Activated naive CD4-positive, alpha-beta T cell treated with anti-CD3 and anti-CD28 coated beads for 36 hours (primary cell): ENCODE data around the gene BEND5. TPM values are rescaled to one million over a fixed set of nuclear protein-coding genes. Genes with fewer than 3 reads are reported as not detected.

Experiments
- CTCF ChIA-PET: fragments of 350-600 bp; sonication (Branson Sonifier 250); formaldehyde crosslinking; loops from one replicate; lab custom pipeline; 2021; ENCODE audit warnings: antibody characterized with exemption; lab: Charles Lee
- DNase-seq: peaks from one replicate; pipeline ENCODE4 v3.0.0-alpha.2; 2020
- H3K27ac Mint-ChIP-seq: one replicate; pipeline ENCODE4 v1.8.0; 2021; ENCODE audit warnings: mild to moderate bottlenecking, mixed read lengths
- H3K27me3 Mint-ChIP-seq: one replicate; pipeline ENCODE4 v1.8.0; 2021; ENCODE audit warnings: low read depth, mixed read lengths
- H3K36me3 Mint-ChIP-seq: one replicate; pipeline ENCODE4 v1.8.0; 2021; ENCODE audit warnings: low read depth, mixed read lengths
- H3K4me1 Mint-ChIP-seq: one replicate; pipeline ENCODE4 v1.8.0; 2021; ENCODE audit warnings: low read depth, mixed read lengths
- H3K4me3 Mint-ChIP-seq: one replicate; pipeline ENCODE4 v1.8.0; 2021; ENCODE audit warnings: mild to moderate bottlenecking, moderate library complexity, mixed read lengths
- H3K9me3 Mint-ChIP-seq: one replicate; pipeline ENCODE4 v1.8.0; 2021; ENCODE audit warnings: mixed read lengths
- intact Hi-C: fragments of 100-400 bp; cut with micrococcal nuclease; formaldehyde crosslinking; loops from one replicate; pipeline ENCODE4 v1.15.1; 2023
- total RNA-seq, 2 experiments: library from RNA; stranded (reverse); gene quantifications; one replicate each; pipeline ENCODE4 v1.2.3, GENCODE V29; 2021

BEND5 gene
- total RNA-seq, 2 experiments from 2014 or later, result 1.0 to 1.8 TPM

DNA sequence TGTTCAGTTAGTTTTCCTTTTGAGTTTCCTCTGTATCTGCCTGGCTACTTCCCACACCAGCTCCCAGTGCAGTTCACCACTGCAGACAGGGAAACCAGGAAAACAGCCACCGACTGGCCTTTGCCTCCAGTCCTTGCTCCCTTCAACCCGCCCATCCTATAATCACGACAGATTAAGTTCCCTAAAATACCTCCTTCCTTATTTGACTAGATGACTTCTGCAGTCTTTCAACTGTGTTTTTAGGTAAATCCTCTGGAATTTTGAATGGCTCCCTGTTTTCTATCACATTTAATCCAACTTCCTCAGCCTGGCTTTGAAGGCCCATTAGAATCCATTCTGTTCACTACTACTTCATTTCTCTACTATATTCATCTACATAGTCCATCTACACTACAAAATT, 37.6 kb downstream of the BEND5 start:
- no peaks in the 10 kb centered on the region for H3K27me3 Mint-ChIP-seq
- no peaks in the 10 kb centered on the region for H3K9me3 Mint-ChIP-seq
- H3K4me3 Mint-ChIP-seq, result no peak overlapping the region
- CTCF ChIA-PET, result no interaction called here
- no peak overlapping the region for H3K27ac Mint-ChIP-seq
- H3K36me3 Mint-ChIP-seq, result peaks cover 35% of the 10 kb centered on the region
- intact Hi-C loops, result no loop called here
- H3K4me1 Mint-ChIP-seq, result no peaks in the 10 kb centered on the region
- DNase-seq, result no peak

DNA sequence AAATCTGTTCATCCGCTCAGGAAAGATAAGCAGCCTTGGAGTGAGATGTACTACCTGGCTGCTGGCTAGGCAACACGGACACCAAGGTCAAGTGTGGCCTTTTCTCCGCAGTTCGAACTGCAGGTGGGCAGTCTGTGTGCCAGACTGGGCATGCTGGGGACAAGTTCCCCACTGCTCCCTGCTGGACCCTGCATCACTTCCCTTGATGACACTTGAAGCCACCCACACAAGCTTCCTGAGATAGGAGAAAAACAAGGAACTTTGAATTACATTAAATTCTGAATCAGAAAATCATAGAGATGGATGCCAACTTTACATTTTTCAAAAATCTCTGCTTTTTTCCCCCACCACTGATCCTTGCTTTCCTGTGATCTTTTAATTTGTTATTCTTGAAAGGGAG, 38.3 kb downstream of the BEND5 start:
- CTCF ChIA-PET, result no interaction called here
- Mint-ChIP-seq H3K9me3 (no peaks in the 10 kb centered on the region), H3K4me3 (no peak overlapping the region), H3K27ac (no peak overlapping the region), H3K27me3 (no peaks in the 10 kb centered on the region), H3K36me3 (peaks cover 35% of the 10 kb centered on the region), H3K4me1 (no peaks in the 10 kb centered on the region)
- intact Hi-C loops, result no loop called here
- DNase-seq, result no peak

DNA sequence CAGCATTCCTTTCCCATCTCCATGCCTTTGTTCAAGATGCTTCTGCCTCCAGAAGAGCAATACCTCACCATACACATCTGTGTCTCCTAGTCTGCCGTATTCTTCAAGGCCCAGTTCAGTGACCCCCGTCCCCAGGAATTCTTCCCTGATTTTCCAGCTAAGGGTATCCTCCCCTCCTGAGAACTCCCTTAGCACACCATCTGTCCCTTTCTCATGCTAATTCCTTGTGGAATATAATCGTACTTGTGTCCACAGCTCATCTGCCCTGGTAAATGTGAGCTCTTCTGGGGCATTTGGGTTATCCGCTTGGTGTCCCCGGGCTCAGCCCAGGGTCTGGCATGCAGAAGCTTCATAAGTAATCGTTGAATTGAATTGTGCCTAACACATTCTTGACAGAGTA, 40.9 kb downstream of the BEND5 start:
- DNase-seq, result no peak
- Mint-ChIP-seq H3K4me1 (no peaks in the 10 kb centered on the region), H3K4me3 (no peak overlapping the region), H3K9me3 (no peaks in the 10 kb centered on the region), H3K27ac (no peak overlapping the region), H3K27me3 (no peaks in the 10 kb centered on the region), H3K36me3 (peaks cover 26% of the 10 kb centered on the region)
- CTCF ChIA-PET, result interaction anchor here (1.0 kb wide), 1 partner anchor 32 kb away, joined by 4 read pairs; no protein-coding TSS in a partner anchor
- intact Hi-C loops, result no loop called here

DNA sequence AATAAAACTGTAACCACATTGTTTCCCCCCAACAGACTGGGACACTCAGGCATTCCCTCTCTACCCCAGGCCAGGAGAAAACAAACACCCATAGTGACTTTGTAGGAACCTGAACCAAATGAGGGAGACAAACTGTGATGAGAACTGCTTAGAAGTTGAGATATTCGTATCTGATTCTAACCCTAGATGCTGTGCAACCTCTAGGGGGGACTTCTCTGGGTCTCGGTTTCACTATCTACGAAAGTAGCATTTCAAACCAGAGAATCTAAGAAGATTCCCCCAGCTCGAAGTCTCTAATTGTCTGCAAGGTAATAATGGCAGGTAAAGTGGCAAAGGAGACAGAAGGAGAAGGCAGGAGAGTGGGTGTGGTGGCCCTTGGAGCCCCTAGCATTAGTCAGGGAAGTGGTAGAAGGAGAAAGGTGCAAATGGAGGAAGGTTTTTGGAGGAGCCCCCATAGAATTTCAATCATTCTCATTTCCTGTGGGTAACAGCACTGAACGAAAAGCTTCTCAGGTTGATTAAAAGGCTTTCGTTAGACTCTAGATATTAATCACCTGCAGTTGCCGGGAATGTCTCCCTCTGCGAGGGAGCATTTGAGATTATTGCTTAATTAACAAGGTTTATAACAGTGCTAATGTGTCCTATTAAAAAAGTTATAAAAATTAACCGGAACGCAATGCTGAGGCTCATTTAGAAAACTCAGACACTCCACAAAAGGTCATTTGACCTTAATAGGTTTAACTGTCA, 46.4 kb downstream of the BEND5 start:
- Mint-ChIP-seq H3K36me3 (peaks cover 11% of the 10 kb centered on the region), H3K27ac (no peak overlapping the region)
- CTCF ChIA-PET, result interaction anchor here (0.7 kb wide), 1 partner anchor 687 kb away, joined by 3 read pairs; no protein-coding TSS in a partner anchor

DNA sequence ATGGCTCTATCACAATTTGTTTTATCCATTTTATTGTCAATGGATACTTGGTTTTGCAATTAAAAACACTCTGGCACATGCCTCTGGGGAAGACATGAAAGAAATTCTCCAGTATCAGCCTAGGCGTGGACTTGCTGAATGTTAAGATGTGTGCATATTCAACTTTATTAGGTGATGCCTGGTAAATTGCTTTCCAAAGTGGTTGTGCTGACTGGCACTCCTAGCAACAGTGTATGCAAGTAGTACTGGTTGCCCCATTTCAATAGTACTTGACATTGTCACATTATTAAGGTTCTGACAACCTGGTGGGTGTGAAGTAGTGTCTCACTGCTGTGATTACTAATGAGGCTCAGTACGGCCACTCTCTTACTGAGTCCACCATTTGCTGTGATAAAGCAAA, 48.1 kb downstream of the BEND5 start:
- DNase-seq, result no peak
- Mint-ChIP-seq H3K4me1 (no peaks in the 10 kb centered on the region), H3K4me3 (no peak overlapping the region), H3K27ac (no peak overlapping the region), H3K9me3 (no peaks in the 10 kb centered on the region), H3K27me3 (no peaks in the 10 kb centered on the region), H3K36me3 (peaks cover 2% of the 10 kb centered on the region)
- intact Hi-C loops, result no loop called here
- CTCF ChIA-PET, result no interaction called here

More for the DNA sequence above, 46.4 kb downstream of the BEND5 start:
- no peak overlapping the region for H3K4me3 Mint-ChIP-seq
- no peaks in the 10 kb centered on the region for H3K4me1 Mint-ChIP-seq
- H3K9me3 Mint-ChIP-seq, result no peaks in the 10 kb centered on the region
- intact Hi-C loops, result no loop called here
- DNase-seq, result no peak
- H3K27me3 Mint-ChIP-seq, result no peaks in the 10 kb centered on the region

DNA sequence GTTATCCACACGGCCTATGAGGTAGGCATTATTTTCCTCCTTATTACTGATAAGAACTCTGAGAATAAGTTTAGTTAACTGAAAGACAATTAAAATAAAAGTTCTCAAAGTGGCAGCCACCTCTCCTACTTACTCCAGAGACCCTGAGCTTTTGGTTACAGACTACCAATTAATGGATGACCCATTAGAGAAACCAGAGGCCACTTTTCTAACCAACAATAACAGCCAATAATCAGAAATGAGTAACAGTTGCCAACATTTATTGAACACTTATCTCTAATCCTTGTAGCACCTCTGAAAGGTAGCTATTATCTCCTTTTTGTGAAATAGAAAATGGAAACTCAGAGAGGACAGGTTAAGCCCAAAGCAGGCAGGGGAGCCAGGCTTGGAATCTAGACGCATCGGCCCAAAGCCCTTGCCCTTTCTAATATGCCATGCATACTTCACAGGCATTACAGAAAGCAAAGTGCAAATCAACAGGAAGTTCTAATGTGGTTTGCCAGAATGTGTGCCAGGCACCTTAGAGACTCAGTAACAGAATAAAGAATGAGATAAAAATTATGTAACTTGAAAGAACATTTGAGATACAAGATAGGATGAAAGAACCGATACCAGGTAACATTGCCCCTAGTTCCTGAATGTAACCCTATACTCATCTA, 50.0 kb downstream of the BEND5 start:
- Mint-ChIP-seq H3K9me3 (no peaks in the 10 kb centered on the region), H3K4me1 (no peaks in the 10 kb centered on the region), H3K36me3 (no peaks in the 10 kb centered on the region), H3K4me3 (no peak overlapping the region), H3K27ac (no peak overlapping the region), H3K27me3 (no peaks in the 10 kb centered on the region)
- no peak for DNase-seq
- intact Hi-C loops, result no loop called here
- CTCF ChIA-PET, result no interaction called here

DNA sequence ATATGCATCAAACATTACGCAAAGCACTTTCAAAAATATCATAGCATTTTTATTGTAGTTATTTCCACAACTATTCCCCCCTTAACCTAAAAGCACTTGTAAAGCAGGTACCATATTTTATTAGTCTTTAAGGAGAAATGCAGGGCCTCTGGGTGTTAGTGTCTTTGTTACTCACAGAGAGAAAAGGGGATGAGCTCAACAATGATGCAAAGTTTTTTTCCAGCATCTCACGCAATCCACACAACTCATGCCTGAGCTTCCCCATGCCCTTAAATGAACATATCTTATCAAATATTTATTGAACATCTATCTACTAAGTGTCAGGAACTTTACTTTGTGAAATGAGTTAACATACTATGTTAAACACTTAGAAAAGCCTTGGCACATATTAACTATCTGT, 50.6 kb downstream of the BEND5 start:
- H3K4me3 Mint-ChIP-seq, result no peak overlapping the region
- no peaks in the 10 kb centered on the region for H3K4me1 Mint-ChIP-seq
- H3K36me3 Mint-ChIP-seq, result no peaks in the 10 kb centered on the region
- H3K9me3 Mint-ChIP-seq, result no peaks in the 10 kb centered on the region
- intact Hi-C loops, result no loop called here
- H3K27me3 Mint-ChIP-seq, result no peaks in the 10 kb centered on the region
- CTCF ChIA-PET, result no interaction called here
- no peak for DNase-seq
- H3K27ac Mint-ChIP-seq, result no peak overlapping the region

DNA sequence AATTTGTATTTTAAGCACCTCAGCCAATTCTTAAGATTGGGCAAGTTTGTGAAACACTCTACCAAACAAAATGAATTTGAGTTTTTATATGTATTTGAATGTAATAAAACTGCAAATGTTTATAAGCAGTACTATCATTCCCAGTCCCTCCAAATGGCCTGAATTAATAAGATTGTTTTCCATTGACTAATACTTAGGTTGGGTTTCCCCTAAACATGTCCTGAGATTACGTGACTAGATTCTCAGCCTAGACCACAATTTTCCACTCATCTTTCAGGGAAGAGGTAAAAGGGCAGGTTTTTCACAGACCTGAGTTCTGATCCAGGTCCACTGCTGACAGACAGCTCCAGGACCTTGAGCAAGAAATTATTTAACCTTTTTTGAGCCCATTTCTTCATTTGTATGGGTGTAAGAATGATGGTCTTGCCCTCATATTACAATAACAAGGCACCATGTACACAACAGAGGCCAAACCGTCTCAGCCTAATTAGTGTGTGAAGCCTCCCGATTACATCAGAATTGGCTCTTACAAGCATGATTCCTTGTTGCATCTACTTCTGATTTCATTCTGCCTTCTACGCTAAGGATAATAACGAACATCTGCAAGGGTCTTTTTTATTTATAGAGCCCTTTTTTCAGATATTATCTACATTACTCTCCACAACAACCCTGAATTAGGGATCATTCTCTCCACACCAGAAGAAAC, 51.2 kb downstream of the BEND5 start:
- Mint-ChIP-seq H3K4me3 (no peak overlapping the region), H3K27ac (no peak overlapping the region), H3K36me3 (no peaks in the 10 kb centered on the region), H3K4me1 (no peaks in the 10 kb centered on the region), H3K27me3 (no peaks in the 10 kb centered on the region), H3K9me3 (no peaks in the 10 kb centered on the region)
- CTCF ChIA-PET, result no interaction called here
- intact Hi-C loops, result no loop called here
- DNase-seq, result no peak

DNA sequence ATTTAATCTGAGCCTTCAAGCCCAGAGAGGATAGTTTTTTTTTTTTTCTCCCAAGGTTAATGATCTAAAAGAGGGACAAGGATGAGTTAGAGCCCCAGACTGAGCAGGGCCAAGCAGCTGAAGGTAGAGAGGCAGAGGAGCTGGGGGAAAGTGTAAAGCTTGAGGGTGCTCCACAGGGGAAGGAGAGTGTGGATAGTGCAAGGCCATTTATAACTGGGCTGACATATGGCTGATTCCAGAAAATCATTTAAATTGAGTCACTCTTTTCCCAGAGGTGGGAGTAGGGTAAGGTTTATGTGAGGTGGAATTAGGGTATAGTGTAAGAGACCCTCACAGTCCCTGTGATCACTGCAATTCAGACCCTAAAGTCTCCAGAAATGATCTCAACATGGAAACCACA, 55.8 kb downstream of the BEND5 start:
- H3K36me3 Mint-ChIP-seq, result no peaks in the 10 kb centered on the region
- no peaks in the 10 kb centered on the region for H3K9me3 Mint-ChIP-seq
- intact Hi-C loops, result no loop called here
- H3K27ac Mint-ChIP-seq, result no peak overlapping the region
- no peaks in the 10 kb centered on the region for H3K4me1 Mint-ChIP-seq
- H3K4me3 Mint-ChIP-seq, result no peak overlapping the region
- no peak for DNase-seq
- CTCF ChIA-PET, result no interaction called here
- no peaks in the 10 kb centered on the region for H3K27me3 Mint-ChIP-seq

DNA sequence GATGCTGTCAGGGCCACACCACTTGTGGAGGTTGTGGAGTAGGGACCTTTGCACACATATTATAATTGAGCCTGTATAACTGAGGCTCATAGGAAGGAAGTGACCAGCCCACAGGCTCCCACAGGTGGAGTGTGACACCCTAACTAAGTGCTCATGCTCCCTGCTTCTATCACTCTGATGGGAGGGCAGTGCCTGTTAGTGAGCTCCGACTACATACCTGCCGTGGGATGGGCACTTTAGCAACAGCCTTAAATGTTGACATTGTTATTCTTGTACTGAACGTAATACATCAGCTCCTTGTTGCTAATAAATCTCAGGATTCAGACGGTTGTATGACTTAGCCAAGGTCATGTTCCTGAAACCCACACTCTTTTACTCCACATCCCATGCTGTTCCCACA, 58.0 kb downstream of the BEND5 start:
- H3K27ac Mint-ChIP-seq, result no peak overlapping the region
- CTCF ChIA-PET, result no interaction called here
- no peaks in the 10 kb centered on the region for H3K4me1 Mint-ChIP-seq
- H3K36me3 Mint-ChIP-seq, result no peaks in the 10 kb centered on the region
- intact Hi-C loops, result no loop called here
- H3K9me3 Mint-ChIP-seq, result no peaks in the 10 kb centered on the region
- no peaks in the 10 kb centered on the region for H3K27me3 Mint-ChIP-seq
- H3K4me3 Mint-ChIP-seq, result no peak overlapping the region
- no peak for DNase-seq

DNA sequence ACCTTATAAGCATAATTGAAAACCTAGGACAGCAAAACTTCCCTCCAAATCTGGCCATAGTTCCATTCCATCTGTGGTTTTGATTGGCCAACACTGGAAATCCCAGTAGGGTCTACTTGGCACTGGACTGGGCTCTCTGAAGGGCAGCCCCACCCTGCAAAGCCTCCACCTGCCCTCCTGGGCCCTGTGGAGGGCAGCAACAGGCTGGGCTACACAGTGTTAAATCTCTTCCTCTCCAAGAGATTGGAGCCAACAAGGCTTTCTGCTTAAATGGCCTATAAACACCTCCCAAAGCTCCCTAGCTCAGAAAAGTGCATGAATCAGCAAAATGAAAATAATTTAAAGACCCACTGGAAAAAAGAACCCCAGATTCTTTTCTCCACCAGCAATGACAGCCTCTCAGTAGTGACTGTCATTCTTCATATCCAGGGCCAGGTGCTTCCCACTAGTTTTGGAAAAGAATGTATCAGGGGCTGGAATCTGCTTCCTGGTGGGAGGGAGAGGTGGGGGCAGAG, 58.5 kb downstream of the BEND5 start:
- CTCF ChIA-PET, result no interaction called here
- Mint-ChIP-seq H3K27me3 (no peaks in the 10 kb centered on the region), H3K27ac (no peak overlapping the region), H3K4me3 (no peak overlapping the region), H3K36me3 (no peaks in the 10 kb centered on the region), H3K9me3 (no peaks in the 10 kb centered on the region), H3K4me1 (no peaks in the 10 kb centered on the region)
- no peak for DNase-seq
- intact Hi-C loops, result no loop called here

DNA sequence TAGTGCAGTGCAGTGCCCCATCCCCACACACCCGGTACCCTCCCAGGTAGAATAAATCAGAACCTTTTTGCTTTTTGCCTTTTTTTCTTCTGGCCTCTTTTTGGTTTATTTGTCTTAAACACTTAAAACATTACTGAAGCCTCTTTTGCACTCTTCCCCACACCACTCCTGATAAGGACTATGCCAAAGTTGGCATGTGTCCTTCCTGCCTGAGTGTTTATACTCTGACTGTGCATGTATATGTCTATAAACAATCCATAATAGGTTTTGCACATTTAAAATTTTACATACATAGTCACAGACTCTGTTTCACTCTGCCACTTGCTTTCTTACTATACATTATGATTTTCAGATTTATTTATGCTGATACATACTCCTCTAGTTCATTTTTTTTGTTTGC, 59.6 kb downstream of the BEND5 start:
- Mint-ChIP-seq H3K27ac (no peak overlapping the region), H3K27me3 (peaks cover 2% of the 10 kb centered on the region), H3K4me3 (no peak overlapping the region), H3K9me3 (no peaks in the 10 kb centered on the region), H3K4me1 (no peaks in the 10 kb centered on the region), H3K36me3 (no peaks in the 10 kb centered on the region)
- CTCF ChIA-PET, result no interaction called here
- no peak for DNase-seq
- intact Hi-C loops, result no loop called here
